Natural killer cell (primary cell): ENCODE results near the gene TRIM9. TPM values are rescaled to one million over a fixed set of nuclear protein-coding genes. Genes with fewer than 3 reads are reported as not detected.

Experiments
- ATAC-seq, 3 donors: fragments of 150-1000 bp in 2 of 3; fragments of 200-7000 bp in 1 of 3; cut with Tn5 transposase; 1 replicate in 1 of 3; 2 replicates in 2 of 3; pipeline ENCODE4 v1.10.0; 2021; ENCODE audit warnings: mild to moderate bottlenecking in 2 of 3, moderate library complexity in 2 of 3
- DNase-seq, 2 donors: peaks; one replicate each; pipeline versions ENCODE4 v3.0.0 to v3.0.0-alpha.2; 2013 to 2021; ENCODE audit warnings: mixed read lengths in 1 of 2
- H3K27ac ChIP-seq: one replicate; pipeline ENCODE4 v1.5.1; 2013; ENCODE audit warnings: mild to moderate bottlenecking, low read length
- H3K27me3 ChIP-seq: one replicate; pipeline ENCODE4 v1.6.1; 2013; ENCODE audit warnings: low read length; ENCODE audit not compliant: control insufficient read depth, insufficient read depth
- H3K36me3 ChIP-seq: one replicate; pipeline ENCODE4 v1.6.1; 2013; ENCODE audit warnings: low read length; ENCODE audit not compliant: control insufficient read depth, insufficient read depth
- H3K4me1 ChIP-seq: one replicate; pipeline ENCODE4 v1.6.1; 2013; ENCODE audit warnings: low read length; ENCODE audit not compliant: control insufficient read depth, insufficient read depth
- H3K4me3 ChIP-seq: one replicate; pipeline ENCODE4 v1.5.1; 2013; ENCODE audit warnings: low read length
- H3K9me3 ChIP-seq: one replicate; pipeline ENCODE4 v1.6.1; 2013; ENCODE audit warnings: low read length; ENCODE audit not compliant: control insufficient read depth, insufficient read depth
- H3K27ac Mint-ChIP-seq, 2 donors: one replicate each; pipeline ENCODE4 v1.8.0; 2022; ENCODE audit warnings: mild to moderate bottlenecking in 2 of 2, mixed read lengths in 2 of 2, moderate library complexity in 1 of 2
- H3K27me3 Mint-ChIP-seq, 2 donors: one replicate each; pipeline ENCODE4 v1.8.0; 2022; ENCODE audit warnings: low read depth in 2 of 2, mixed read lengths in 2 of 2
- H3K36me3 Mint-ChIP-seq: one replicate; pipeline ENCODE4 v1.8.0; 2022; ENCODE audit warnings: mixed read lengths
- H3K4me1 Mint-ChIP-seq, 2 donors: one replicate each; pipeline ENCODE4 v1.8.0; 2022; ENCODE audit warnings: mixed read lengths in 2 of 2
- H3K4me3 Mint-ChIP-seq: one replicate; pipeline ENCODE4 v1.8.0; 2022; ENCODE audit warnings: mild to moderate bottlenecking, moderate library complexity, mixed read lengths
- H3K9me3 Mint-ChIP-seq, 2 donors: one replicate each; pipeline ENCODE4 v1.8.0; 2022; ENCODE audit warnings: mixed read lengths in 2 of 2
- WGBS: methylation state at CpG from one replicate; pipeline ENCODE4 v1.1.7; 2013; ENCODE audit warnings: missing lambda C conversion rate; ENCODE audit not compliant: insufficient coverage; 5-methylcytosine and 5-hydroxymethylcytosine counted together
- intact Hi-C: fragments of 100-400 bp; cut with micrococcal nuclease; formaldehyde crosslinking; loops from one replicate; pipeline ENCODE4 v1.14.2; 2022
- total RNA-seq, 4 donors: library from RNA; stranded (reverse); fragments of 120-200 nt in 1 of 4; gene quantifications; one replicate each; pipeline versions ENCODE4 v1.2.3 to v1.2.4, GENCODE V29; 2013 to 2022
- TF ChIP-seq, protein P1 (sequence below): fragments of 200-600 bp; IDR thresholded peaks from one replicate; pipeline ENCODE4 v1.8.0; 2022; ENCODE audit warnings: antibody characterized with exemption

The TRIM9 gene
- total RNA-seq, 3 donors from 2014 or later (not counting 1 experiment from before 2014, with no cell fraction given): 0.25 to 0.40 (median 0.35) TPM

DNA sequence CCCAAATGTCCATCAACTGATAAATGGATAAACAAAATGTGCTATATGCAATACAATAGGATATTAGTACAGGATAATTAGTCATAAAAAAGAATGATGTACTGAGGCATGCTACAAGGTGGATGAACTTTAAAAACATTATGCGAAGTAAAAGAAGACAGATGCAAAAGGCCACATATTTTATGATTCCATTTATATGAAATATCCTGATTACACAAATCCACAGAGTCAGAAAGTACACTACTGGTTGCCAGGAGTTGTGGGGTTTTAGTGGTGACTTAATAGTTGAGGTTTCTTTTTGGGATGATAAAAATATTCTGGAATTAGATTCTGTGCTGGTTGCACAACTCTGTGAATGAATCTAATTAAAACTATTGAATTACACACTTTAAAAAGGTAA lies 12.6 kb downstream of the TRIM9 start:
- Mint-ChIP-seq H3K4me1 (peaks cover 0 to 9% of the 10 kb centered on the region in 2 donors), H3K27me3 (peaks cover 8 to 18% of the 10 kb centered on the region in 2 donors), H3K9me3 (no peaks in the 10 kb centered on the region), H3K4me3 (no peak overlapping the region), H3K36me3 (no peaks in the 10 kb centered on the region), H3K27ac (no peak overlapping the region)
- ATAC-seq: no peak
- H3K27me3 ChIP-seq: no peaks in the 10 kb centered on the region
- intact Hi-C loops: no loop called here
- H3K27ac ChIP-seq: no peak overlapping the region
- no CpG with 5 or more reads among the region's 1 CpG for WGBS
- H3K36me3 ChIP-seq: no peaks in the 10 kb centered on the region
- H3K4me3 ChIP-seq: no peak overlapping the region
- H3K9me3 ChIP-seq: no peaks in the 10 kb centered on the region
- no peak for DNase-seq
- TF ChIP-seq, protein P1, sequence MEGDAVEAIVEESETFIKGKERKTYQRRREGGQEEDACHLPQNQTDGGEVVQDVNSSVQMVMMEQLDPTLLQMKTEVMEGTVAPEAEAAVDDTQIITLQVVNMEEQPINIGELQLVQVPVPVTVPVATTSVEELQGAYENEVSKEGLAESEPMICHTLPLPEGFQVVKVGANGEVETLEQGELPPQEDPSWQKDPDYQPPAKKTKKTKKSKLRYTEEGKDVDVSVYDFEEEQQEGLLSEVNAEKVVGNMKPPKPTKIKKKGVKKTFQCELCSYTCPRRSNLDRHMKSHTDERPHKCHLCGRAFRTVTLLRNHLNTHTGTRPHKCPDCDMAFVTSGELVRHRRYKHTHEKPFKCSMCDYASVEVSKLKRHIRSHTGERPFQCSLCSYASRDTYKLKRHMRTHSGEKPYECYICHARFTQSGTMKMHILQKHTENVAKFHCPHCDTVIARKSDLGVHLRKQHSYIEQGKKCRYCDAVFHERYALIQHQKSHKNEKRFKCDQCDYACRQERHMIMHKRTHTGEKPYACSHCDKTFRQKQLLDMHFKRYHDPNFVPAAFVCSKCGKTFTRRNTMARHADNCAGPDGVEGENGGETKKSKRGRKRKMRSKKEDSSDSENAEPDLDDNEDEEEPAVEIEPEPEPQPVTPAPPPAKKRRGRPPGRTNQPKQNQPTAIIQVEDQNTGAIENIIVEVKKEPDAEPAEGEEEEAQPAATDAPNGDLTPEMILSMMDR: no peak
- H3K4me1 ChIP-seq: no peaks in the 10 kb centered on the region

DNA sequence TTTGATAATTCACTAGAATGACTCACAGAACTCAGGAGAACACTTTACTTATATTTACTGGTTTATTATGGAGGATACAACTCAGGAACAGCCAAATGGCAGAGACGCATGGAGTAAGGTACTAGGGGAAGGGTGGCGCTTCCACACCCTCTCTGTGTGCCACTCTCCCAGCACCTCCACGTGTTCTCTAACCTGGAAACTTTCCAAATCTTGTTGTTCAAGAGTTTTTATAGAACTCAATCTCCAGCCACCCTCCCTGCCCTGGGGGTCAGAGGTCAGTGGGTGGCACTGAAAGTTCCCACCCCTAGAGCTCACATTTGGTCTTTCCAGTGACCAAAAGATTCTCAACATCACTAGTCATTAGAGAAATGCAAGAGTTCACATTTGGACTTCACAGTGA lies 13.2 kb downstream of the TRIM9 start:
- Mint-ChIP-seq H3K27me3 (peaks cover 8 to 18% of the 10 kb centered on the region in 2 donors), H3K4me3 (no peak overlapping the region), H3K9me3 (no peaks in the 10 kb centered on the region), H3K4me1 (peaks cover 0 to 4% of the 10 kb centered on the region in 2 donors), H3K27ac (no peak overlapping the region), H3K36me3 (no peaks in the 10 kb centered on the region)
- Histone ChIP-seq H3K27me3 (no peaks in the 10 kb centered on the region), H3K27ac (no peak overlapping the region), H3K4me1 (no peaks in the 10 kb centered on the region), H3K36me3 (no peaks in the 10 kb centered on the region), H3K4me3 (no peak overlapping the region), H3K9me3 (no peaks in the 10 kb centered on the region)
- TF ChIP-seq, protein P1: no peak
- no peak for ATAC-seq
- 94% methylated on average over 2 of the region's 3 CpGs for WGBS
- DNase-seq: no peak
- intact Hi-C loops: no loop called here

DNA sequence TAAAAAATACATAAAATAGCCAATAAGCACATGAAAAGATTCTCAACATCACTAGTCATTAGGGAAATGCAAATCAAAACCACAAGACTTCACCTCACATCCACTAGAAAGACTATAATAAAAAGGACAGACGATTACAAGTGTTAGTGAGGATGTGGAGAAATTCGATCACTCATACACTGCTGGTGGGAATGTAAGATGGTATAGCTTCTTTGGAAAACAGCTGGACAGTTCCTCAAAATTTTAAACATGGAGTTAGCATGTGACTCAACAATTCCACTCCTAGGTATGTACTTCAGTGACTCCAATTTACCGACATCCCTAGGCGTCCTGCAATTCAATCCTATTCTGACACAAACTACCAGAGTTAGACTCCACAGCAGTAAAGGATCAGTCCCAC lies 13.7 kb downstream of the TRIM9 start:
- Mint-ChIP-seq H3K36me3 (no peaks in the 10 kb centered on the region), H3K4me1 (no peaks in the 10 kb centered on the region), H3K27me3 (peaks cover 7 to 18% of the 10 kb centered on the region in 2 donors), H3K9me3 (no peaks in the 10 kb centered on the region), H3K27ac (no peak overlapping the region), H3K4me3 (no peak overlapping the region)
- Histone ChIP-seq H3K4me1 (no peaks in the 10 kb centered on the region), H3K9me3 (no peaks in the 10 kb centered on the region), H3K27me3 (no peaks in the 10 kb centered on the region), H3K4me3 (no peak overlapping the region), H3K36me3 (no peaks in the 10 kb centered on the region), H3K27ac (no peak overlapping the region)
- no peak for ATAC-seq
- no peak for DNase-seq
- 91% methylated on average over 2 of the region's 4 CpGs for WGBS
- intact Hi-C loops: no loop called here
- TF ChIP-seq, protein P1: no peak

DNA sequence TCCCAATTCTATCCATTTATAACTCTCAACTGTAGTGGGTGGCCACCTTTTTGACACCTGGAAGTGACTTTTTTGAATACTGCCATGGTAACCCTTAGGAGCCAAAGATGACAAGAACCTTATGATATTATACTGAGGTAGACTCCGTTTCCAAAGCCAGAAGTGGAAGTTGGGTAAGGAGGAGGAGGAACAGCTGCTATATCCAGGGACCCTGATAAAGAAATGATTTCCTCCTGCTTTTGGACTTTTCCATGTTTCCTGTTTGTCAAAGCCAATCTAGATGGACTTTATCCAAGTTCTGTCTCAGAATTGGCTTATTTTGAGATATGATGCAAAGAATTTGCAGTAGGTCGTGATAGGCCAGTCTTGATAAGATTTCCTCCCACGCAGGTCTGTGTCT lies 14.3 kb downstream of the TRIM9 start:
- WGBS: 61% methylated on average over 3 of the region's 3 CpGs
- Histone ChIP-seq H3K36me3 (no peaks in the 10 kb centered on the region), H3K4me3 (no peak overlapping the region), H3K27me3 (no peaks in the 10 kb centered on the region), H3K9me3 (no peaks in the 10 kb centered on the region), H3K27ac (no peak overlapping the region), H3K4me1 (no peaks in the 10 kb centered on the region)
- H3K27ac Mint-ChIP-seq: no peak overlapping the region
- no peak overlapping the region for H3K4me3 Mint-ChIP-seq
- ATAC-seq (no peak), DNase-seq (no peak)
- no peaks in the 10 kb centered on the region for H3K9me3 Mint-ChIP-seq
- TF ChIP-seq, protein P1: no peak
- H3K27me3 Mint-ChIP-seq: peaks cover 7 to 18% of the 10 kb centered on the region in 2 donors
- H3K4me1 Mint-ChIP-seq: no peaks in the 10 kb centered on the region
- intact Hi-C loops: no loop called here
- H3K36me3 Mint-ChIP-seq: no peaks in the 10 kb centered on the region
